Activated T-cell treated with anti-CD3 and anti-CD28 coated beads for 48 hours (primary cell): Measurements from ENCODE around the gene NKX2-4.
"Not testable (repeated sequence)": the region's sequence is repeated elsewhere in the genome, so short reads cannot be mapped to it uniquely, and the experiment has no call there.

Experiments
- DNase-seq: peaks from one replicate; pipeline ENCODE4 v3.0.0-alpha.2; 2020; ENCODE audit warnings: low read depth

NKX2-4 gene

GRCh38 chr20:21393816-21394519 lies 3.4 kb downstream of the NKX2-4 start:
- no peak for DNase-seq

- DNase-seq: no peak
These were observed 4.2 kb downstream of the NKX2-4 start for GRCh38 chr20:21393166-21393565.

GRCh38 chr20:21391972-21392352 lies 5.4 kb downstream of the NKX2-4 start:
- no peak for DNase-seq

GRCh38 chr20:21391185-21391971 lies 5.9 kb downstream of the NKX2-4 start:
- DNase-seq: no peak

- no peak for DNase-seq
These were observed 6.6 kb downstream of the NKX2-4 start for GRCh38 chr20:21390768-21391167.

GRCh38 chr20:21389368-21389767 lies 8.0 kb downstream of the NKX2-4 start:
- no peak for DNase-seq

GRCh38 chr20:21388566-21388965 lies 8.8 kb downstream of the NKX2-4 start:
- DNase-seq: no peak

- DNase-seq: no peak
These were observed 9.8 kb downstream of the NKX2-4 start for GRCh38 chr20:21387528-21387927.

- DNase-seq: no peak
These were observed 11.2 kb downstream of the NKX2-4 start for GRCh38 chr20:21386111-21386510.

- DNase-seq: no peak
These were observed 12.9 kb downstream of the NKX2-4 start for GRCh38 chr20:21384308-21384892.

GRCh38 chr20:21381619-21382018 lies 15.7 kb downstream of the NKX2-4 start:
- DNase-seq: no peak

GRCh38 chr20:21380711-21381110 lies 16.6 kb downstream of the NKX2-4 start:
- DNase-seq: no peak

- no peak for DNase-seq
These were observed 19.1 kb downstream of the NKX2-4 start for GRCh38 chr20:21378259-21378658.

- no peak for DNase-seq
These were observed 19.6 kb downstream of the NKX2-4 start for GRCh38 chr20:21377701-21378100.

- DNase-seq: no peak
These were observed 20.7 kb downstream of the NKX2-4 start for GRCh38 chr20:21376626-21377025.

GRCh38 chr20:21373436-21373835 lies 23.9 kb downstream of the NKX2-4 start:
- no peak for DNase-seq

- no peak for DNase-seq
These were observed 25.3 kb downstream of the NKX2-4 start for GRCh38 chr20:21372016-21372415.

GRCh38 chr20:21371193-21371592 lies 26.1 kb downstream of the NKX2-4 start:
- no peak for DNase-seq

- no peak for DNase-seq
These were observed 28.5 kb downstream of the NKX2-4 start for GRCh38 chr20:21368791-21369190.

GRCh38 chr20:21366273-21366672 lies 31.1 kb downstream of the NKX2-4 start:
- not testable (repeated sequence) for DNase-seq

GRCh38 chr20:21365771-21366170 lies 31.6 kb downstream of the NKX2-4 start:
- no peak for DNase-seq

- no peak for DNase-seq
These were observed 32.9 kb downstream of the NKX2-4 start for GRCh38 chr20:21364413-21364812.

GRCh38 chr20:21361266-21361665 lies 36.1 kb downstream of the NKX2-4 start:
- DNase-seq: no peak
